ENCODE measurements around the gene ACIN1.

- TF ChIP-seq EZH2 (IDR thresholded peaks at IDR 0.05; ENCODE audit: borderline replicate concordance, low read length) (no peak), CTCF (conservative IDR thresholded peaks at IDR 0.05 in 1 of 2, IDR thresholded peaks at IDR 0.05 in 1 of 2; ENCODE audit: extremely low read depth in 1 of 2, insufficient read depth in 1 of 2, low read depth in 1 of 2, low read length in 2 of 2) (no peak)
Measured at GRCh38 chr14:23049011-23049410, 45.9 kb downstream of the ACIN1 start.

Data from mammary epithelial cell (primary cell).